Measurements from ENCODE around the gene IKZF4.
"Not testable (repeated sequence)": the region's sequence is repeated elsewhere in the genome, so short reads cannot be mapped to it uniquely, and the experiment has no call there.

Gene IKZF4

GRCh38 chr12:55999522-55999921 is 21.3 kb upstream of the IKZF4 start:
- DNase-seq (ENCODE audit: low read depth), result not testable (repeated sequence)

GRCh38 chr12:55999999-56000540 is 20.8 kb upstream of the IKZF4 start:
- not testable (repeated sequence) for DNase-seq (ENCODE audit: low read depth)

GRCh38 chr12:56001487-56002100 is 19.2 kb upstream of the IKZF4 start:
- no peak for DNase-seq (ENCODE audit: low read depth)

GRCh38 chr12:56003376-56003775 is 17.5 kb upstream of the IKZF4 start:
- not testable (repeated sequence) for DNase-seq (ENCODE audit: low read depth)

- no peak for DNase-seq (ENCODE audit: low read depth)
These were observed 16.6 kb upstream of the IKZF4 start for GRCh38 chr12:56004211-56004610.

DNA sequence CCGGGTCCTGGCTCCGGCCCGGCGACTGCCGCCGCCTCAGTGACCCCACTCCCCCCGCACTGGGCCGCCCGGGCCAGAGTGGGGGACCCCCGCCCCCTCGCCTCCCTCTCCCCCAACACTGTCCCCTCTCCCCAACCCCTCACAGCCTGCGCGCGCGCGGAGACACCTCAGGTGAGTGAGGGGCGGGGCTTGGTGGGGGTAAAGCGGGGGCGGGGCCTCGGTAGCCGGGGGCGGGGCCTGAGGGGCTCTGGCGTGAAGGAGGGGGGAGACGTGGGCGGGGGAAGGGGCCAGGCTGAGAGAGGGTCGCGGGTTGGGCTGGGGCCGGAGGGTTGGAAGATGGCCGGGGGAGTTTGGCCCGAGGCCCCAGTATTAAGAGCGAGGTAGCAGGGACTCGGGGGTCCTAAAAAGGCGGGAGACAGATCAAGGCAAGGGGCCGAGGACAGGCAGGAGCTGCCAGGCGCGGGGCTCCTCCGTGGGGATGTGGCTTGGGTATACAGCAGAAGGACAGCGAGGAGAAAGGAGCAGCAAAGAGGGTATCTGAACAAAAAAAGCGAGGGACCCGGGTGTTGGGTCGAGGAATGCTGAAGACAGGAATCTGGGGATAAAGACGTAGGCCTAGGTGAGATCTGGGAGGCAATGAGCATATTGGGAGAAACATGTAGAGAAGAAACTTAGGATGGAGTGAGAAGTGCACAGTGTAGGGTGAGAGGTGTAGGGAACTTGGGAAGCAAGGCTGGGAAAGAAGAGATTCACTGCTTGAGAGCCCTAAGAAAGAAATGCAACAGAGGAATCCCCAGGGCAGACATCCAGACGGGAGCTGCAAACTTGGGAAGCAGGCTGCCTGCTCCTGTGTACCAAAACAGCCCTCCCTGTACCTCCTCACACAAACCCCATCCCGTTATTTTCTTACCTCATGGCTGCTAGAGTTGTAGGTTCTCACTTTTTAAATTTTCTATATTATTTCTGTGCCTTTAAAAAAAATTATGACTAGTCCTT is 13.0 kb upstream of the IKZF4 start:
- DNase-seq (ENCODE audit: low read depth), result peak; percentile 58

GRCh38 chr12:56010111-56010570 is 10.7 kb upstream of the IKZF4 start:
- no peak for DNase-seq (ENCODE audit: low read depth)

DNA sequence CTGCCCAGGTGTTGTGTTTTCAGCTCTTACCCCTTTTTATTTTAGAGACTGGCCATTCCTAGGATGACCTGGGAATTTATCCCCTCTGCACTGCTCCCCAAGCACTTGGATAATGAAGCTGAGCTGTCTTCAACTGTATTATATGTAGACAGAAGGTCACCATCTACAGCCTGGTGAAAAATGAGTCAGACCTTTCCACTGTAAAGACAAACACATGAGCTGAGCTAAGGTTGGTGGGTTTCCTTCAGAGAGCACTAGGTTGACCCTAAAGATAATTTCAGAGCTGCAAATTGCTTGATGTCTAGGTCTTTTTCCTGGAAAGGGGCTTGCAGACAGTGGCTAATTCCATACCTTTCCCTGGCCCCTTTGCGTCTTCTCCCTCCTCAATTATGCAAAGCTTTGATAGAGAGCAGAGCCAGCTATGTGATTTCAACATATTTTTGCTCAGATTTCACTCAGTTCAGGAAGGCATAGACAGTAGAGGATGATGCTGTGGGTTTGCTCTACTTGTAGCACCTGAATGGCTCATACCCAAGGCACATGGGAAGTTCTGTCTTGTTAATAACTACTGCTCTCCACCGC is 9.2 kb upstream of the IKZF4 start:
- DNase-seq (ENCODE audit: low read depth), result no peak

DNA sequence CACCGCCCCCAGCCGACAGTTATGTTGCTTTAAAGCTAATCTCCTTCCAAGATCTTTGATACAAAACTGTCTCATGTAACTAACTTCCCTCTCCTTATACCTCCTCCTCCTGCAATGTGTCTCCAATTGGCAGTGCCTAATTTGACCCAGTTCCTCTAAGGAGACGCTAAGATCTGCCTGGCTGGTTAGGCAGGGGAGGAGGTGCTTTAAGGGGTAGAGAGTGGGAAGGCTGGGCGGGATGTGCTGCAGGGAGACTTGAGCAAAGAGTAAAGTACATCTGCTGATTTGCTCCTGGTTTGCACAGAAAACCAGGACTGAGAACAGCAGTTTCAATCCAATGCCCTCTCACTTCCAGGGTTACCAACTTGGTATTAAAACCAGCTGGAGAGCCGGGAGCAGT is 7.4 kb upstream of the IKZF4 start:
- DNase-seq (ENCODE audit: low read depth), result no peak

DNA sequence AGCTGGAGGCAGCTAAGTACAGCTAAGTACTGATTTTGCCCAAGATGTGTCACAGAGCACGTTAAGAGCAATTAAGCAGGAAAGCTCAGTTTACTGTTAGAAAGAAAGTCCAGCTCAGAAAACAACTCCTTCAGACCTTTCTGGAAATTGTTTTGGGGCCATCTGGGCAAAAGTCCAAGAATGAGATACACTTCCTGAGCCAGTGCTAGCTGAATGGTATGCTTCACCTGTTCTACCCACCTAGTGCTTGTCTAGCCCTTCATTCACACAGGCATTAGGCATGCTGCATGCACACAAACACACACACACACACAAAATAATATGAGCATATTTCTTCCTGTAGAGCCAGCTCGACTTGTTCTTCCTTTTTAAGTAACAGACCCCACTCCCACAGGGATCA is 6.6 kb upstream of the IKZF4 start:
- DNase-seq (ENCODE audit: low read depth), result no peak

GRCh38 chr12:56017181-56017580 is 3.7 kb upstream of the IKZF4 start:
- DNase-seq (ENCODE audit: low read depth), result no peak

DNA sequence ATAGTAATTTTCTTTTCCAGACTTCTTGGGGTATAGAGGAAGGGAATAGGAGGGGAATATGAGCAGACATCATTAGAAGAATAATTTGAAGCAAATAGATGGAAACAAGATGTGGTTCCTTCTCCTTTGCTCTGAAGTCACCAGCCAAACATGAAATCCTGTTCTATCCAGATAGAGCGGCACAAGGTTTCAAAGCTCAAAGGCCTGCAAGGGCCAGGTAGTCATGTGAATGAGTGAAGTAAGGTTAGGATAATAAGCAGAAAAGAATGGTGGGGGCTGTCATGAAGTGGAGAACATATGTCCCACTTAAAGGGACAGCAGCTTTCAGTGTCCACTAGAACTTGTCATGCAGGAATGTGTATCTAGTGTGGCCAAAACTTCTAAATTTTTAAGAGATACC is 2.5 kb upstream of the IKZF4 start:
- no peak for DNase-seq (ENCODE audit: low read depth)

DNA sequence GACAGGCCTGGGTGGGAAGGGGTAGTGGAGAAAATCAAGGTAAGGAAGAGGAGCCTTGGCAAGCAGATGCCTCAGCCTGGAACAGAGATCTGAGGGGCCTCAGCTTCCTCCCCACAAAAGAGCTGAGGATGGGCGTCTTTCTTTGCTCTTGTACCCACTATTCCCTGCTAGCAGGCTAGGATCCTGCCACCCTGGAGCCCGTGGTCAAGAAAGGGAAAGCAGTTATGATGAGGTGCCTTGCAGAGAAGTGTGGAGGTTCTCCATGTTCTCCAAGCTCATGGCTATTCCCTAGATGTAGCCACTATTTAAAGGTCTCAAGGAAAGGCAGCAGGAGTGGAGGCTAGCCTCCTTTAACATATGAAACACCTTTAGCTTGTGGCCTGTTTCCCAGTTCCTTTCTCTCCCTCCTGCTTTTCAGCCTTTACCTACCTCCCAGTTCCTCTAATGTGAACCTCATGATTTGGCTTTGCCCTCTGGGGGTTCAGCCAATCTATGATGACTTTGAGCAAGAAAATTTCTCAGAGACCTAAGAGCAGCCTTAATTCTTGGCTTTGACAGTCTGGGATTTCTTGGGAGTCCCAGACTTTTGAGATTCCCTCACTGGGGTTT is 1.1 kb downstream of the IKZF4 start:
- DNase-seq (ENCODE audit: low read depth), result no peak

- no peak for DNase-seq (ENCODE audit: low read depth)
These were observed 7.8 kb downstream of the IKZF4 start for GRCh38 chr12:56028511-56029165.

DNA sequence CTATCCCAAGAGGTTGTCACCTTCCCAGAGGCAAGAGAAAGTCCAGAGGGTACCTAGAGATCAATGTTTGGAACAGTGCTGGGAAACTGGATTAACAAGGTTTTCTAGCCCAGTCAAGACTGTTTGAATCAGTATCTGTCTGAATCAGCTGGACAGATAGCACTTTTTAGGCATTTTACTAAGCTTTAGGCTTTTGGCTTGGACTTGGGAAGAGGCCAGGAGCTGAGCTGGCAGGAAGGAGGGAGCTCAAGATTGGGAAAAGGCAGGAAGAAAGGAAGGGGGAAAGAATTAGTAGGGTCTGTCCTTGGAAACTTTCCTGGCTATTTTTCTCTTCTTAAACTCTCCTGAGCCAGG is 8.3 kb downstream of the IKZF4 start:
- no peak for DNase-seq (ENCODE audit: low read depth)

DNA sequence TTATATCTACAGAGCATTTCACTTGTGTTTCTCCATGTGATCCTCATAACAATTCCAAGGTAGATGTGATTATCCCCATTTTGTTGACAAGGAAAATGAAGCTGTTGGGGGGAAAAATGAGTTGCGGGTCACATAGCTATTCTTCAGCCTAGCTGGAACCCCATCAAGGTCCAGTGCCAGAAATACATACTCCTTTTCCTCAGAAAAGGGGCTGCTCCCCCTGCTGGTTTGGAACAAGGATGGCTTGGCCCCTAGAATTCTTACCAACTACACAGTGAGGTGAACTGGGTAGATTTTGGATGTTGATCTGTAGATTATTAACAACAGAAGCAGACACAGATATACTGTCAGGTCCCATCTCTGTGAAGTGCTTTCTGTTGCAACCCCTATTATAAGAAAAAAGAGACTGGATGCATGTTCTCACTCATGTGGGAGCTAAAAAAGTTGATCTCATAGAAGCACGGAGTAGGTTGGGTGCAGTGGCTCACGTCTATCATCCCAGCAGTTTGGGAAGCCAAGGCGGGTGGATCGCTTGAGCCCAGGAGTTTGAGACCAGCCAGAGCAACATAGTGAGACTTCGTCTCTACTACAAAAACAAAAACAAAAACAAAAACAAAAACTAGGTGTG is 8.9 kb downstream of the IKZF4 start:
- DNase-seq (ENCODE audit: low read depth), result no peak

DNA sequence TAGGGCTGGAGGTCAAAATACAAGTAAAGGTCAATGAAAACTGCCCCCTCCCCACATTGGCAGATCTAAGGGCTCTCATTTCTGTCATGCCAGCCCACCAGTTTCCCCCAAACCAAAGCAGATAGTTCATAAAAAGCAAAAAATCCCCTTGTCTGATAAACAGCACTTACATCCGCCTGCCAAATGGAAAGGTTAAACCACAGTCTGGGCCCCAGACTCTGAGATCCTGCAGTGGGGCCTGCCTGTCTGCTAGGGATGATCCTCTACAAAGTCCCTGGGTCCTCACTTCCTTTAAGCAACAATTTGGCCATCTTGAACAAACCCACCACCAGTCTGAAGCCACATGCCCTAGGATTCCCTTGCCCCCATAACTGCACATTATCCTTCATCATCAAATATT is 11.1 kb downstream of the IKZF4 start:
- DNase-seq (ENCODE audit: low read depth), result no peak

DNA sequence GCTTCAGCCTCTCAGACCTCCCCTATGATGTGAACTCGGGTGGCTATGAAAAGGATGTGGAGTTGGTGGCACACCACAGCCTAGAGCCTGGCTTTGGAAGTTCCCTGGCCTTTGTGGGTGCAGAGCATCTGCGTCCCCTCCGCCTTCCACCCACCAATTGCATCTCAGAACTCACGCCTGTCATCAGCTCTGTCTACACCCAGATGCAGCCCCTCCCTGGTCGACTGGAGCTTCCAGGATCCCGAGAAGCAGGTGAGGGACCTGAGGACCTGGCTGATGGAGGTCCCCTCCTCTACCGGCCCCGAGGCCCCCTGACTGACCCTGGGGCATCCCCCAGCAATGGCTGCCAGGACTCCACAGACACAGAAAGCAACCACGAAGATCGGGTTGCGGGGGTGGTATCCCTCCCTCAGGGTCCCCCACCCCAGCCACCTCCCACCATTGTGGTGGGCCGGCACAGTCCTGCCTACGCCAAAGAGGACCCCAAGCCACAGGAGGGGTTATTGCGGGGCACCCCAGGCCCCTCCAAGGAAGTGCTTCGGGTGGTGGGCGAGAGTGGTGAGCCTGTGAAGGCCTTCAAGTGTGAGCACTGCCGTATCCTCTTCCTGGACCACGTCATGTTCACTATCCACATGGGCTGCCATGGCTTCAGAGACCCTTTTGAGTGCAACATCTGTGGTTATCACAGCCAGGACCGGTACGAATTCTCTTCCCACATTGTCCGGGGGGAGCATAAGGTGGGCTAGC is 13.9 kb downstream of the IKZF4 start:
- peak; percentile 33 for DNase-seq (ENCODE audit: low read depth)

GRCh38 chr12:56037161-56037560 is 16.3 kb downstream of the IKZF4 start:
- no peak for DNase-seq (ENCODE audit: low read depth)

GRCh38 chr12:56038022-56038655 is 17.3 kb downstream of the IKZF4 start:
- no peak for DNase-seq (ENCODE audit: low read depth)

Measured in T-helper 22 cell (primary cell).